Smooth muscle cell (in vitro differentiated cells): ENCODE results near the gene NPNT. TPM values are rescaled to one million over a fixed set of nuclear protein-coding genes. Genes with fewer than 3 reads are reported as not detected.

Source experiments
- DNase-seq: peaks from one replicate; lab custom pipeline; 2025; ENCODE audit not compliant: unreplicated experiment; lab: John Stamatoyannopoulos, UW
- H2AFZ ChIP-seq: fragments of 200-600 bp; sonication (generic); 2 replicates; pipeline ENCODE4 v1.6.0; 2016; ENCODE audit warnings: antibody characterized with exemption, low read depth, mild to moderate bottlenecking
- H3F3A ChIP-seq: fragments of 200-600 bp; sonication (generic); 2 replicates; pipeline ENCODE4 v1.6.0; 2017; ENCODE audit warnings: antibody characterized with exemption, low read depth
- H3K27ac ChIP-seq: fragments of 200-600 bp; sonication (generic); 2 replicates; pipeline ENCODE4 v1.5.1; 2016; ENCODE audit warnings: low read depth, mild to moderate bottlenecking
- H3K27me3 ChIP-seq: fragments of 200-600 bp; sonication (generic); 2 replicates; pipeline ENCODE4 v1.6.1; 2016; ENCODE audit warnings: low read depth, mild to moderate bottlenecking
- H3K36me3 ChIP-seq: fragments of 200-600 bp; sonication (generic); 2 replicates; pipeline ENCODE4 v1.5.1; 2016; ENCODE audit warnings: low read depth
- H3K4me1 ChIP-seq: fragments of 200-600 bp; sonication (generic); 2 replicates; pipeline ENCODE4 v1.5.1; 2016; ENCODE audit warnings: low read depth
- H3K4me2 ChIP-seq: fragments of 200-600 bp; sonication (generic); 2 replicates; pipeline ENCODE4 v1.6.0; 2016; ENCODE audit warnings: mild to moderate bottlenecking
- H3K4me3 ChIP-seq: fragments of 200-600 bp; sonication (generic); 2 replicates; pipeline ENCODE4 v1.5.1; 2016; ENCODE audit warnings: mild to moderate bottlenecking
- H3K79me2 ChIP-seq: fragments of 200-600 bp; sonication (generic); 2 replicates; pipeline ENCODE4 v1.6.0; 2016; ENCODE audit warnings: low read depth, mild to moderate bottlenecking
- H3K9ac ChIP-seq: fragments of 200-600 bp; sonication (generic); 2 replicates; pipeline ENCODE4 v1.6.0; 2016; ENCODE audit warnings: low read depth
- H3K9me3 ChIP-seq: fragments of 200-600 bp; sonication (generic); replicated peaks from 2 replicates; pipeline ENCODE4 v1.5.1; 2016; ENCODE audit warnings: low read depth
- H4K20me1 ChIP-seq: fragments of 200-600 bp; sonication (generic); 2 replicates; pipeline ENCODE4 v1.6.0; 2016; ENCODE audit warnings: low read depth
- CTCF ChIP-seq: fragments of 200-600 bp; sonication (generic); IDR thresholded peaks from 2 replicates; pipeline ENCODE4 v1.5.1; 2017; ENCODE audit warnings: borderline replicate concordance, mild to moderate bottlenecking, antibody characterized with exemption; ENCODE audit not compliant: insufficient read depth, poor library complexity, severe bottlenecking
- WGBS: methylation state at CpG from one replicate; pipeline ENCODE4 v1.1.7; 2016; ENCODE audit warnings: low lambda C conversion rate; 5-methylcytosine and 5-hydroxymethylcytosine counted together
- polyA plus RNA-seq: library from polyadenylated mRNA; unstranded; fragments of >200 nt; fragmentation: Nextera tagmentation; extraction: Ambion mirVana; gene quantifications from 2 replicates; pipeline ENCODE4 v1.2.1, GENCODE V29; 2016
- total RNA-seq: library from RNA; depleted of rRNA; stranded (reverse); fragments of >200 nt; gene quantifications from 2 replicates; pipeline ENCODE4 v1.2.3, GENCODE V29; 2014

NPNT gene
- total and polyA plus RNA-seq, 2 experiments from 2014 or later: 0.43 to 0.45 TPM

DNA sequence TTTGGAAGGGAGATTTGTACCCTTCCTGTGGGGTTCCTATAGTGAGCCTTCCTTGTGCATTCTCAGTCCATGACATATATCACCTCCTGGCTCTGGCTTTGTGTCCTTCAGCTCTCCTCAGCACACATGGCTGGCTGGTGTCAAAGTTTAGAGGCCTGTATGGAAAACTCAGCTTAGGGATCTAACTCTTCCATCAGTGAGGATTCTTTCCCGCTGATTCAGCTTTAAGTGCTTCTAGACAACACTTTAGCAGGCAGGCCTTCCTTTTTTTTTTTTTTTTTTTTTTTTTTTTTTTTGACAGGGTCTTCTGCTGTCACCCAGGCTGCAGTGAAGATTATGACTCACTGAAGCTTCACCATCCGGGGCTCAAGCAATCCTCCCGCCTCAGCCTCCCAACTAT, 84.2 kb downstream of the NPNT start:
- no peaks in the 10 kb centered on the region for H3K79me2 ChIP-seq
- H3K9me3 ChIP-seq: no peaks in the 10 kb centered on the region
- DNase-seq: no peak
- no peaks in the 10 kb centered on the region for H3K27me3 ChIP-seq
- WGBS: 36% methylated on average over 3 of the region's 3 CpGs
- no peaks in the 10 kb centered on the region for H3K4me1 ChIP-seq
- no peak overlapping the region for H3K4me2 ChIP-seq
- TF ChIP-seq CTCF: no peak
- no peak overlapping the region for H3K9ac ChIP-seq
- H3F3A ChIP-seq: no peaks in the 10 kb centered on the region
- H3K27ac ChIP-seq: peak overlapping the region; percentile 67
- H2AFZ ChIP-seq: peak overlapping the region; percentile 54
- no peak overlapping the region for H3K4me3 ChIP-seq
- H4K20me1 ChIP-seq: no peaks in the 10 kb centered on the region
- H3K36me3 ChIP-seq: no peaks in the 10 kb centered on the region

GRCh38 chr4:105988671-105989070, 93.4 kb downstream of the NPNT start:
- no peaks in the 10 kb centered on the region for H3K27me3 ChIP-seq

GRCh38 chr4:105989485-105990242, 94.4 kb downstream of the NPNT start:
- H3K27me3 ChIP-seq: no peaks in the 10 kb centered on the region
- H4K20me1 ChIP-seq: no peaks in the 10 kb centered on the region
- H3K9me3 ChIP-seq: no peaks in the 10 kb centered on the region
- no peak overlapping the region for H3K4me3 ChIP-seq
- H3K9ac ChIP-seq: no peak overlapping the region
- H2AFZ ChIP-seq: no peak overlapping the region
- 71% methylated on average over 2 of the region's 2 CpGs for WGBS
- no peaks in the 10 kb centered on the region for H3F3A ChIP-seq
- DNase-seq: no peak
- H3K4me1 ChIP-seq: no peaks in the 10 kb centered on the region
- no peak overlapping the region for H3K27ac ChIP-seq
- H3K79me2 ChIP-seq: no peaks in the 10 kb centered on the region
- TF ChIP-seq CTCF: no peak
- H3K4me2 ChIP-seq: no peak overlapping the region
- no peaks in the 10 kb centered on the region for H3K36me3 ChIP-seq

More at GRCh38 chr4:105988671-105989070, 93.4 kb downstream of the NPNT start:
- Histone ChIP-seq H3K36me3 (no peaks in the 10 kb centered on the region), H3K4me1 (no peaks in the 10 kb centered on the region), H3K9ac (no peak overlapping the region), H3K4me3 (no peak overlapping the region), H3K9me3 (no peaks in the 10 kb centered on the region), H3K27ac (no peak overlapping the region), H3K79me2 (no peaks in the 10 kb centered on the region), H3F3A (no peaks in the 10 kb centered on the region), H2AFZ (no peak overlapping the region), H3K4me2 (no peak overlapping the region), H4K20me1 (no peaks in the 10 kb centered on the region)
- no peak for TF ChIP-seq CTCF
- WGBS: 41% methylated on average over 2 of the region's 2 CpGs
- no peak for DNase-seq

DNA sequence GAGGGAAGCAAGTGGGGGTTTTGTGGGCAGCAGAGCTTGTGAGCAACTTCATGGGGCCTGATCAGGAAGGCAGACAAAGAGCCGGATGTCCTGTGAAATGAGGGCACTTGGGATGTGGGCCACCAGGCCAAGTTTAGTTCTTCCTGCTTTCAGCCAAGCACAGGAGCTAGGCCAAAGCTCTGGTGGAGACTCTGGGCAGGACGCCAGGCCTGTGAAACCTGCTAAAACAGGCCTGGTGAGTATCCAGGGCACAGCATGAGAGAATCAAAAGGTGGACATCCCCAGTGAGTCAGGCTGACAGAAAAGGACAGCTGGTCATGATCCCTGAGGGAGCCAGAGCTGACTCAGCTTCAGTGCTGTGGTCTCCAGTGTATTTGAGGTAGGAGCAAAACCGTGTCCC, 95.7 kb downstream of the NPNT start:
- no peak overlapping the region for H3K4me2 ChIP-seq
- TF ChIP-seq CTCF: no peak

More for the DNA sequence above, 95.7 kb downstream of the NPNT start:
- no peaks in the 10 kb centered on the region for H3K27me3 ChIP-seq
- H3K9ac ChIP-seq: no peak overlapping the region
- DNase-seq: no peak
- no peaks in the 10 kb centered on the region for H3K4me1 ChIP-seq
- 65% methylated on average over 3 of the region's 3 CpGs for WGBS
- no peaks in the 10 kb centered on the region for H3K36me3 ChIP-seq
- no peak overlapping the region for H3K4me3 ChIP-seq
- no peaks in the 10 kb centered on the region for H3K9me3 ChIP-seq
- no peaks in the 10 kb centered on the region for H3K79me2 ChIP-seq
- peak overlapping the region; percentile 46 for H3K27ac ChIP-seq
- no peak overlapping the region for H2AFZ ChIP-seq
- no peaks in the 10 kb centered on the region for H3F3A ChIP-seq
- H4K20me1 ChIP-seq: no peaks in the 10 kb centered on the region
